ENCODE results near the gene PIBF1. TPM values are rescaled to one million over a fixed set of nuclear protein-coding genes. Genes with fewer than 3 reads are reported as not detected.
"Not testable (repeated sequence)": the region's sequence is repeated elsewhere in the genome, so short reads cannot be mapped to it uniquely, and the experiment has no call there.

PIBF1 gene
- total RNA-seq, 1 experiment from 2014 or later = 12.5 TPM

GRCh38 chr13:72760189-72760588 lies 21.7 kb upstream of the PIBF1 start:
- TF ChIP-seq CTCF (IDR thresholded peaks at IDR 0.05; ENCODE audit: unreplicated experiment) = no peak
- no peaks in the 10 kb centered on the region for H3K9me3 Mint-ChIP-seq (ENCODE audit: low read depth, unreplicated experiment)
- no peak overlapping the region for H3K27ac Mint-ChIP-seq (ENCODE audit: unreplicated experiment)
- H3K4me3 Mint-ChIP-seq (ENCODE audit: low read depth, unreplicated experiment) = no peak overlapping the region
- BruUV-seq (replicated peaks) = no TSS peak
- H3K36me3 Mint-ChIP-seq (ENCODE audit: insufficient read depth, unreplicated experiment) = peaks cover 8% of the 10 kb centered on the region
- no peaks in the 10 kb centered on the region for H3K4me1 Mint-ChIP-seq (ENCODE audit: low read depth, unreplicated experiment)
- CTCF ChIA-PET = no interaction called here
- intact Hi-C loops (cut with micrococcal nuclease; ENCODE audit: unreplicated experiment) = no loop called here
- no peak for DNase-seq
- H3K27me3 Mint-ChIP-seq (ENCODE audit: unreplicated experiment) = no peaks in the 10 kb centered on the region

GRCh38 chr13:72763411-72763810 lies 18.5 kb upstream of the PIBF1 start:
- CTCF ChIA-PET = no interaction called here

GRCh38 chr13:72774019-72774418 lies 7.9 kb upstream of the PIBF1 start:
- CTCF ChIA-PET = no interaction called here
- no peak overlapping the region for H3K27ac Mint-ChIP-seq (ENCODE audit: unreplicated experiment)
- no peak overlapping the region for H3K4me3 Mint-ChIP-seq (ENCODE audit: low read depth, unreplicated experiment)
- peaks cover 8% of the 10 kb centered on the region for H3K36me3 Mint-ChIP-seq (ENCODE audit: insufficient read depth, unreplicated experiment)
- intact Hi-C loops (cut with micrococcal nuclease; ENCODE audit: unreplicated experiment) = no loop called here
- H3K4me1 Mint-ChIP-seq (ENCODE audit: low read depth, unreplicated experiment) = peaks cover 7% of the 10 kb centered on the region
- BruUV-seq (replicated peaks) = no TSS peak
- no peak for TF ChIP-seq CTCF (IDR thresholded peaks at IDR 0.05; ENCODE audit: unreplicated experiment)
- no peaks in the 10 kb centered on the region for H3K9me3 Mint-ChIP-seq (ENCODE audit: low read depth, unreplicated experiment)
- H3K27me3 Mint-ChIP-seq (ENCODE audit: unreplicated experiment) = no peaks in the 10 kb centered on the region
- DNase-seq = no peak

More at GRCh38 chr13:72763411-72763810, 18.5 kb upstream of the PIBF1 start:
- no peak for TF ChIP-seq CTCF (IDR thresholded peaks at IDR 0.05; ENCODE audit: unreplicated experiment)
- intact Hi-C loops (cut with micrococcal nuclease; ENCODE audit: unreplicated experiment) = no loop called here
- no peaks in the 10 kb centered on the region for H3K9me3 Mint-ChIP-seq (ENCODE audit: low read depth, unreplicated experiment)
- BruUV-seq (replicated peaks) = no TSS peak
- DNase-seq = no peak
- H3K4me1 Mint-ChIP-seq (ENCODE audit: low read depth, unreplicated experiment) = no peaks in the 10 kb centered on the region
- no peaks in the 10 kb centered on the region for H3K36me3 Mint-ChIP-seq (ENCODE audit: insufficient read depth, unreplicated experiment)
- no peaks in the 10 kb centered on the region for H3K27me3 Mint-ChIP-seq (ENCODE audit: unreplicated experiment)
- no peak overlapping the region for H3K27ac Mint-ChIP-seq (ENCODE audit: unreplicated experiment)
- no peak overlapping the region for H3K4me3 Mint-ChIP-seq (ENCODE audit: low read depth, unreplicated experiment)

GRCh38 chr13:72782717-72783116 lies 784 bp downstream of the PIBF1 start:
- intact Hi-C loops (cut with micrococcal nuclease; ENCODE audit: unreplicated experiment) = no loop called here
- Mint-ChIP-seq H3K27ac (ENCODE audit: unreplicated experiment) (peak overlapping the region; percentile 56), H3K36me3 (ENCODE audit: insufficient read depth, unreplicated experiment) (peaks cover 33% of the 10 kb centered on the region), H3K4me1 (ENCODE audit: low read depth, unreplicated experiment) (no peaks in the 10 kb centered on the region), H3K4me3 (ENCODE audit: low read depth, unreplicated experiment) (peak overlapping the region; percentile 81), H3K27me3 (ENCODE audit: unreplicated experiment) (no peaks in the 10 kb centered on the region), H3K9me3 (ENCODE audit: low read depth, unreplicated experiment) (no peaks in the 10 kb centered on the region)
- no peak for TF ChIP-seq CTCF (IDR thresholded peaks at IDR 0.05; ENCODE audit: unreplicated experiment)
- CTCF ChIA-PET = no interaction called here
- DNase-seq = no peak
- no TSS peak for BruUV-seq (replicated peaks)

GRCh38 chr13:72784679-72785078 lies 2.7 kb downstream of the PIBF1 start:
- peaks cover 29% of the 10 kb centered on the region for H3K36me3 Mint-ChIP-seq (ENCODE audit: insufficient read depth, unreplicated experiment)
- CTCF ChIA-PET = interaction anchor here (0.7 kb wide), 1 partner anchor 415 kb away, joined by 3 read pairs; no protein-coding TSS in a partner anchor
- H3K9me3 Mint-ChIP-seq (ENCODE audit: low read depth, unreplicated experiment); H3K4me3 Mint-ChIP-seq (ENCODE audit: low read depth, unreplicated experiment); DNase-seq; BruUV-seq (replicated peaks); H3K27me3 Mint-ChIP-seq (ENCODE audit: unreplicated experiment); H3K27ac Mint-ChIP-seq (ENCODE audit: unreplicated experiment); H3K4me1 Mint-ChIP-seq (ENCODE audit: low read depth, unreplicated experiment); intact Hi-C loops (cut with micrococcal nuclease; ENCODE audit: unreplicated experiment): not testable (repeated sequence)

Data from Calu3 (cell line).